Endodermal cell (in vitro differentiated cells): ENCODE data around the gene VPS35. TPM values are rescaled to one million over a fixed set of nuclear protein-coding genes. Genes with fewer than 3 reads are reported as not detected.

Experiments used
- DNase-seq: peaks from one replicate; pipeline ENCODE4 v3.0.0-alpha.2; 2017
- H3K27ac ChIP-seq: 2 replicates; pipeline ENCODE4 v1.5.1; 2013; ENCODE audit warnings: mild to moderate bottlenecking, low read depth, low read length, moderate library complexity
- H3K27me3 ChIP-seq: 2 replicates; pipeline ENCODE4 v1.6.1; 2013; ENCODE audit warnings: mild to moderate bottlenecking, low read length, moderate library complexity; ENCODE audit not compliant: insufficient read depth, control insufficient read depth, poor library complexity, severe bottlenecking
- H3K36me3 ChIP-seq: 2 replicates; pipeline ENCODE4 v1.7.0; 2013; ENCODE audit warnings: mild to moderate bottlenecking, low read length, moderate library complexity; ENCODE audit not compliant: control insufficient read depth, insufficient read depth
- H3K4me1 ChIP-seq: one replicate; pipeline ENCODE4 v1.7.0; 2013; ENCODE audit warnings: low read length; ENCODE audit not compliant: control insufficient read depth, insufficient read depth
- H3K4me3 ChIP-seq: 2 replicates; pipeline ENCODE4 v1.5.1; 2013; ENCODE audit warnings: mild to moderate bottlenecking, low read length, moderate library complexity
- H3K9ac ChIP-seq: 2 replicates; pipeline ENCODE4 v1.6.1; 2013; ENCODE audit warnings: mild to moderate bottlenecking, low read length, moderate library complexity; ENCODE audit not compliant: poor library complexity, severe bottlenecking; ENCODE audit errors: extremely low read depth
- H3K9me3 ChIP-seq: 2 replicates; pipeline ENCODE4 v1.6.1; 2013; ENCODE audit warnings: mild to moderate bottlenecking, low read length, moderate library complexity; ENCODE audit not compliant: control insufficient read depth
- H3K27ac Mint-ChIP-seq: 2 replicates; pipeline ENCODE4 v1.8.0; 2020; ENCODE audit warnings: mixed read lengths
- H3K27me3 Mint-ChIP-seq: 2 replicates; pipeline ENCODE4 v1.8.0; 2021; ENCODE audit warnings: mild to moderate bottlenecking, mixed read lengths; ENCODE audit not compliant: insufficient read depth
- H3K36me3 Mint-ChIP-seq: 2 replicates; pipeline ENCODE4 v1.8.0; 2020; ENCODE audit warnings: low read depth, mixed read lengths
- H3K4me1 Mint-ChIP-seq: 2 replicates; pipeline ENCODE4 v1.8.0; 2020; ENCODE audit warnings: mixed read lengths
- H3K4me3 Mint-ChIP-seq: 2 replicates; pipeline ENCODE4 v1.8.0; 2020; ENCODE audit warnings: mild to moderate bottlenecking, moderate library complexity, mixed read lengths
- H3K9me3 Mint-ChIP-seq: 2 replicates; pipeline ENCODE4 v1.8.0; 2020; ENCODE audit warnings: mild to moderate bottlenecking, mixed read lengths
- WGBS, 2 experiments: methylation state at CpG; one replicate each; pipeline versions ENCODE4 v1.1.5 to v1.1.7; 2013; ENCODE audit warnings: missing lambda C conversion rate in 2 of 2, mixed read lengths in 1 of 2; ENCODE audit not compliant: insufficient coverage in 1 of 2, insufficient read length in 1 of 2; 5-methylcytosine and 5-hydroxymethylcytosine counted together
- total RNA-seq, 2 donors: library from RNA; stranded (reverse); fragmentation: NEBNext Ultra II Directional in 1 of 2; extraction: Animal tissue kit (Norgen Biotek cat#: 25700) in 1 of 2; gene quantifications; 2 replicates in 1 of 2; 3 replicates in 1 of 2; pipeline ENCODE4 v1.2.1, GENCODE V29; 2021
- TF ChIP-seq, protein P1 (sequence below): fragments of 200-600 bp; sonication (generic); conservative IDR thresholded peaks from 2 replicates; pipeline ENCODE4 v1.5.0; 2021; ENCODE audit warnings: antibody characterized with exemption, mild to moderate bottlenecking

VPS35 gene
- total RNA-seq, 2 donors from 2014 or later, result 95.7 to 119 TPM

DNA sequence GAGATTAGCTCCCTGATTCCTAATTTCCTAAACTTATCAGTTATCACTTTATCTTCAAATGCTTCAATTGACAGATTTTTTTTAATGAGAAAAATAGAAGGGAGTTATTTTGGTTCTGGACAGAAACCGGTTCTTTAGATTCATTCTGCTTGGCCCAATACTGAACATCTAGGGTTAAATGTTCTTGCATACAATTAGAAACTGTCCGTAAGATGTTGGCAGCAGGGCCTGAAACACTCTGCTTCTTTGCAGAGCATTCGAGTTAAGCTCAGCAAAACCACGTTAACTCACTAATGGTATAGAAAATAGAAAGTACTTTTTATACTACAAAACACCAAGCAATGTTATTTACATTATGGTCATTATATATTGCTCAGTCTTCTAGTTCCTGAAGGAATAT, 75.0 kb downstream of the VPS35 start:
- no peaks in the 10 kb centered on the region for H3K4me1 Mint-ChIP-seq
- no peaks in the 10 kb centered on the region for H3K9me3 ChIP-seq
- H3K36me3 Mint-ChIP-seq, result peaks cover 47% of the 10 kb centered on the region
- H3K27ac Mint-ChIP-seq, result no peak overlapping the region
- WGBS, 2 experiments, result 88 to 93% methylated on average over 2 to 3 of the region's 4 CpGs
- DNase-seq, result no peak
- H3K4me1 ChIP-seq, result no peaks in the 10 kb centered on the region
- H3K4me3 ChIP-seq, result no peak overlapping the region
- H3K27me3 Mint-ChIP-seq, result no peaks in the 10 kb centered on the region
- TF ChIP-seq, protein P1, sequence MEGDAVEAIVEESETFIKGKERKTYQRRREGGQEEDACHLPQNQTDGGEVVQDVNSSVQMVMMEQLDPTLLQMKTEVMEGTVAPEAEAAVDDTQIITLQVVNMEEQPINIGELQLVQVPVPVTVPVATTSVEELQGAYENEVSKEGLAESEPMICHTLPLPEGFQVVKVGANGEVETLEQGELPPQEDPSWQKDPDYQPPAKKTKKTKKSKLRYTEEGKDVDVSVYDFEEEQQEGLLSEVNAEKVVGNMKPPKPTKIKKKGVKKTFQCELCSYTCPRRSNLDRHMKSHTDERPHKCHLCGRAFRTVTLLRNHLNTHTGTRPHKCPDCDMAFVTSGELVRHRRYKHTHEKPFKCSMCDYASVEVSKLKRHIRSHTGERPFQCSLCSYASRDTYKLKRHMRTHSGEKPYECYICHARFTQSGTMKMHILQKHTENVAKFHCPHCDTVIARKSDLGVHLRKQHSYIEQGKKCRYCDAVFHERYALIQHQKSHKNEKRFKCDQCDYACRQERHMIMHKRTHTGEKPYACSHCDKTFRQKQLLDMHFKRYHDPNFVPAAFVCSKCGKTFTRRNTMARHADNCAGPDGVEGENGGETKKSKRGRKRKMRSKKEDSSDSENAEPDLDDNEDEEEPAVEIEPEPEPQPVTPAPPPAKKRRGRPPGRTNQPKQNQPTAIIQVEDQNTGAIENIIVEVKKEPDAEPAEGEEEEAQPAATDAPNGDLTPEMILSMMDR, result no peak
- no peak overlapping the region for H3K27ac ChIP-seq
- H3K36me3 ChIP-seq, result peaks cover 68% of the 10 kb centered on the region
- no peaks in the 10 kb centered on the region for H3K9me3 Mint-ChIP-seq
- H3K9ac ChIP-seq, result no peak overlapping the region
- H3K4me3 Mint-ChIP-seq, result no peak overlapping the region
- no peaks in the 10 kb centered on the region for H3K27me3 ChIP-seq

DNA sequence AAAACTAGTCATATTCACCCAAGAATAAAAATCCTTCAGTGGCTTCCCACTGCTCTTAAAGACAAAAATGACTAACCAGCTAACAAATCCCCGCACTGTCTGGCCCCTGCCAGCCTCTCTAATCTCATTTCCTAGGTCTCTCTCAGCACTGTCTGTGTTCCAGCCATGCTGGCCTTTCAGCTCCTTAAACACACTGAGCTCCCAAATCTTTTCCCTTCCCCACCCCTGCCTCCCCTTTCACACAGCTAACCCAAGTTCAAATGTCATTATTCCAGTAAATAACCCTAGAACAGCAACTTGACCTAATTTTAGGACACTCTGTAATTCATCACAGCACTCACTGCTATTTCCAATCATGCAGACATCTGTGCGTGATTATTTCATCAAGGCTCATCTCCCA, 75.6 kb downstream of the VPS35 start:
- TF ChIP-seq, protein P1, result no peak
- Mint-ChIP-seq H3K27me3 (no peaks in the 10 kb centered on the region), H3K9me3 (no peaks in the 10 kb centered on the region), H3K27ac (no peak overlapping the region), H3K4me1 (no peaks in the 10 kb centered on the region), H3K36me3 (peaks cover 45% of the 10 kb centered on the region), H3K4me3 (no peak overlapping the region)
- no peak overlapping the region for H3K9ac ChIP-seq
- DNase-seq, result no peak
- no peak overlapping the region for H3K27ac ChIP-seq
- 92 to 95% methylated on average over 2 of the region's 2 CpGs for WGBS, 2 experiments
- H3K27me3 ChIP-seq, result no peaks in the 10 kb centered on the region
- H3K9me3 ChIP-seq, result no peaks in the 10 kb centered on the region
- H3K4me3 ChIP-seq, result no peak overlapping the region
- no peaks in the 10 kb centered on the region for H3K4me1 ChIP-seq
- H3K36me3 ChIP-seq, result peaks cover 63% of the 10 kb centered on the region

DNA sequence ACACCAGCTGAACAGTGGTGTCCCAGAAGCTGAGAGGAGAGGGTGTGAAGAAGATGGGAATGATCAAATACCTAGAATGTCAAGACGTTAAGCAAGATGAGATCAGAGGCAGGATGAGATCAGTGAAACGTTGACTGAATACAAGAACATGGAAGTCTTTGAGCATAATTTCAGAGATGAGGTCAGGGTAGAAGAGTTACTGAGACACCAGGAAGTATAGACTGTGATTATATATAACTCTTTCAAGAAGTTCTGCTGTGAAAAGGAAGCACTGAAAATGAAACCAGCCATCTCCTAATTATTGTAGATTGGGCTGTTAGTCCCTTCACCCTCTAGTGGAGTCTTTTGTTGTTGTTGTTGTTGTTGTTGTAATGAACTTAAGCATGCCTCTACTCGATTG, 76.9 kb downstream of the VPS35 start:
- Mint-ChIP-seq H3K4me3 (no peak overlapping the region), H3K4me1 (no peaks in the 10 kb centered on the region), H3K27me3 (no peaks in the 10 kb centered on the region), H3K27ac (no peak overlapping the region), H3K9me3 (no peaks in the 10 kb centered on the region), H3K36me3 (peaks cover 38% of the 10 kb centered on the region)
- H3K9me3 ChIP-seq, result no peaks in the 10 kb centered on the region
- no peaks in the 10 kb centered on the region for H3K4me1 ChIP-seq
- no peak overlapping the region for H3K4me3 ChIP-seq
- no peak for DNase-seq
- no peak overlapping the region for H3K27ac ChIP-seq
- H3K9ac ChIP-seq, result no peak overlapping the region
- TF ChIP-seq, protein P1, result no peak
- H3K27me3 ChIP-seq, result no peaks in the 10 kb centered on the region
- peaks cover 63% of the 10 kb centered on the region for H3K36me3 ChIP-seq
- 82 to 98% methylated on average over 3 of the region's 3 CpGs for WGBS, 2 experiments
